GM12878 (cell line): ENCODE data around the gene TULP4. TPM values are rescaled to one million over a fixed set of nuclear protein-coding genes. Genes with fewer than 3 reads are reported as not detected.

Experiments
- ATAC-seq: fragments of 200-7000 bp; cut with Tn5 transposase; 3 replicates; pipeline ENCODE4 v1.9.1; 2020; ENCODE audit warnings: mild to moderate bottlenecking, moderate library complexity
- BruUV-seq: library from RNA; stranded (reverse); fragments of 400-500 nt; replicated peaks from 2 replicates; lab custom pipeline; 2021; lab: Mats Ljungman, UMichigan
- CTCF ChIA-PET: fragments of 300-600 bp; sonication (Branson Sonifier 250); formaldehyde crosslinking; extraction: SDS; loops from one replicate; lab custom pipeline; 2021; ENCODE audit warnings: inconsistent platforms; lab: Yijun Ruan, JAX
- POLR2A ChIA-PET: fragments of 350-600 bp; formaldehyde crosslinking; extraction: SDS; loops from one replicate; lab custom pipeline; 2021; ENCODE audit warnings: inconsistent platforms; lab: Charles Lee
- RAD21 ChIA-PET: fragments of 300-600 bp; sonication (Branson Sonifier 250); formaldehyde crosslinking; loops from one replicate; lab custom pipeline; 2023; ENCODE audit warnings: antibody characterized with exemption; ENCODE audit not compliant: unreplicated experiment; lab: Charles Lee
- SMC1A ChIA-PET: fragments of 300-600 bp; sonication (Branson Sonifier 250); formaldehyde crosslinking; loops from one replicate; lab custom pipeline; 2023; ENCODE audit not compliant: unreplicated experiment, uncharacterized antibody; lab: Charles Lee
- DNase-seq: peaks from one replicate; pipeline ENCODE4 v3.0.0-alpha.2; 2011; ENCODE audit warnings: low read depth, low spot score
- FAIRE-seq: peaks from 3 replicates; lab custom pipeline; 2011; peaks lifted over from hg19 to GRCh38; lab: Jason Lieb, UNC
- H2AFZ ChIP-seq: 2 replicates; pipeline ENCODE4 v1.6.0; 2011; ENCODE audit warnings: low read depth, low read length, control low read depth; ENCODE audit not compliant: control insufficient read depth
- H3K27ac ChIP-seq: 2 replicates; pipeline ENCODE4 v1.5.1; 2011; ENCODE audit warnings: control low read depth; ENCODE audit not compliant: control insufficient read depth, insufficient read depth
- H3K27me3 ChIP-seq, 2 experiments: replicated peaks in 1 of 2; 2 replicates each; pipeline versions ENCODE4 v1.6.0 to v1.6.1; 2011; ENCODE audit warnings: low read length in 1 of 2; ENCODE audit not compliant: control insufficient read depth in 2 of 2, insufficient read depth in 2 of 2
- H3K36me3 ChIP-seq, 2 experiments: 2 replicates each; pipeline ENCODE4 v1.5.1; 2011; ENCODE audit warnings: low read length in 1 of 2; ENCODE audit not compliant: control insufficient read depth in 2 of 2, insufficient read depth in 2 of 2
- H3K4me1 ChIP-seq: 2 replicates; pipeline ENCODE4 v1.6.1; 2011; ENCODE audit warnings: mild to moderate bottlenecking, low read length, moderate library complexity, mixed read lengths; ENCODE audit not compliant: control insufficient read depth, insufficient read depth
- H3K4me2 ChIP-seq: 2 replicates; pipeline ENCODE4 v1.6.0; 2011; ENCODE audit warnings: control low read depth; ENCODE audit not compliant: control insufficient read depth, insufficient read depth
- H3K4me3 ChIP-seq: fragments of 200-600 bp; sonication (generic); 2 replicates; pipeline ENCODE4 v1.5.1; 2016
- H3K79me2 ChIP-seq: 2 replicates; pipeline ENCODE4 v1.6.0; 2011; ENCODE audit warnings: low read length; ENCODE audit not compliant: control insufficient read depth, insufficient read depth
- H3K9ac ChIP-seq: 2 replicates; pipeline ENCODE4 v1.8.0; 2011; ENCODE audit warnings: low read length, control low read depth, mixed read lengths; ENCODE audit not compliant: control insufficient read depth, insufficient read depth
- H3K9me3 ChIP-seq: replicated peaks from 3 replicates; pipeline ENCODE4 v1.5.1; 2011; ENCODE audit warnings: mild to moderate bottlenecking, low read length; ENCODE audit not compliant: control insufficient read depth, insufficient read depth
- H4K20me1 ChIP-seq: 2 replicates; pipeline ENCODE4 v1.6.0; 2011; ENCODE audit not compliant: control insufficient read depth, insufficient read depth
- ATF2 ChIP-seq: IDR thresholded peaks from 2 replicates; pipeline ENCODE4 v1.6.1; 2012; ENCODE audit warnings: low read length, inconsistent platforms
- CHD1 ChIP-seq: IDR thresholded peaks from 2 replicates; pipeline ENCODE4 v1.6.1; 2012; ENCODE audit warnings: low read depth, low read length, improper control_type of control experiment
- CHD2 ChIP-seq: IDR thresholded peaks from 2 replicates; pipeline ENCODE4 v1.6.1; 2011; ENCODE audit warnings: low read depth, low read length, improper control_type of control experiment, borderline replicate concordance
- IKZF1 ChIP-seq: fragments of 450-650 bp; conservative IDR thresholded peaks from 2 replicates; pipeline ENCODE4 v1.6.1; 2017; ENCODE audit warnings: antibody characterized with exemption, mild to moderate bottlenecking
- IRF5 ChIP-seq: fragments of 450-650 bp; IDR thresholded peaks from 2 replicates; pipeline ENCODE4 v1.6.1; 2017; ENCODE audit warnings: borderline replicate concordance
- LARP7 ChIP-seq: fragments of 450-650 bp; IDR thresholded peaks from 2 replicates; pipeline ENCODE4 v1.6.1; 2017; ENCODE audit warnings: mild to moderate bottlenecking
- MYC ChIP-seq: IDR thresholded peaks from 2 replicates; pipeline ENCODE4 v1.6.1; 2011; ENCODE audit warnings: mild to moderate bottlenecking, low read length, moderate library complexity, inconsistent platforms; ENCODE audit not compliant: insufficient read depth, insufficient replicate concordance, insufficient read length, severe bottlenecking
- RBBP5 ChIP-seq: fragments of 200-600 bp; sonication (generic); conservative IDR thresholded peaks from 2 replicates; pipeline ENCODE4 v1.6.1; 2016
- REST ChIP-seq: IDR thresholded peaks from 2 replicates; pipeline ENCODE4 v1.6.1; 2012; ENCODE audit warnings: mild to moderate bottlenecking, low read depth, low read length
- SREBF1 ChIP-seq: IDR thresholded peaks from 2 replicates; pipeline ENCODE4 v1.6.1; 2012; ENCODE audit warnings: mild to moderate bottlenecking, low read length
- USF1 ChIP-seq: IDR thresholded peaks from 2 replicates; pipeline ENCODE4 v1.6.1; 2011; ENCODE audit warnings: borderline replicate concordance, low read depth, mild to moderate bottlenecking, moderate library complexity, mixed read lengths, low read length; ENCODE audit not compliant: insufficient read depth; ENCODE audit errors: extremely low read length
- ZNF687 ChIP-seq: fragments of 450-650 bp; IDR thresholded peaks from 2 replicates; pipeline ENCODE4 v1.6.1; 2017; ENCODE audit warnings: mild to moderate bottlenecking, moderate library complexity
- WGBS: methylation state at CpG from one replicate; pipeline ENCODE4 v1.1.6; 2016; ENCODE audit warnings: low lambda C conversion rate; ENCODE audit not compliant: insufficient replicate concordance, insufficient coverage; ENCODE audit errors: missing lambda C conversion rate; 5-methylcytosine and 5-hydroxymethylcytosine counted together
- in situ Hi-C: fragments of 300-500 bp; cut with MboI; formaldehyde crosslinking; loops from 9 replicates; pipeline ENCODE4 v1.14.3; 2018; ENCODE audit warnings: mixed read lengths
- intact Hi-C: fragments of 100-400 bp; cut with micrococcal nuclease; formaldehyde crosslinking; loops from one replicate; pipeline ENCODE4 v1.14.2; 2022; ENCODE audit not compliant: unreplicated experiment
- polyA plus RNA-seq, 11 experiments: library from polyadenylated mRNA; depleted of rRNA in 4 of 11; unstranded in 6 of 11; stranded (reverse) in 5 of 11; fragments of >200 nt; fragmentation: Nextera tagmentation in 4 of 11; fragmentation: Illumina TruSeq in 1 of 11; extraction: Ambion mirVana in 4 of 11; extraction: Trizol in 1 of 11; gene quantifications; 1 replicate in 1 of 11; 2 replicates in 10 of 11; pipeline versions ENCODE4 v1.2.1 to v1.2.3, GENCODE V29; 2011 to 2016; ENCODE audit warnings: inconsistent platforms in 2 of 11, missing spikeins in 2 of 11, low read depth in 1 of 11
- total RNA-seq, 4 experiments: library from RNA; depleted of rRNA in 3 of 4; stranded (reverse); fragments of >200 nt in 3 of 4; fragmentation: Illumina TruSeq in 1 of 4; extraction: Trizol in 1 of 4; gene quantifications; 2 replicates each; pipeline versions ENCODE4 v1.2.1 to v1.2.3, GENCODE V29; 2013 to 2021

Gene TULP4
- total and polyA plus RNA-seq, 10 of the 15 experiments (the other 5 are each of a cell fraction or from before 2014, with no cell fraction given): 0.73 to 31.8 (median 14.0) TPM

GRCh38 chr6:158556113-158556512 is 243.8 kb downstream of the TULP4 start:
- H3K36me3 ChIP-seq: no peaks in the 10 kb centered on the region
- in situ Hi-C loops: no loop called here
- peaks cover 8% of the 10 kb centered on the region for H3K79me2 ChIP-seq
- no peak overlapping the region for H3K9ac ChIP-seq
- H3K27me3 ChIP-seq: no peaks in the 10 kb centered on the region
- no peak overlapping the region for H2AFZ ChIP-seq
- no peak for TF ChIP-seq CHD1
- no peak for TF ChIP-seq USF1
- no peak for TF ChIP-seq MYC
- no peak for TF ChIP-seq SREBF1
- no peak for TF ChIP-seq RBBP5
- TF ChIP-seq REST: no peak
- TF ChIP-seq IRF5: no peak
- no peak for TF ChIP-seq CHD2
- TF ChIP-seq IKZF1: no peak
- no peak for TF ChIP-seq LARP7
- no peak for TF ChIP-seq ATF2
- no peak for TF ChIP-seq ZNF687
- ChIA-PET CTCF (interaction anchor here (0.6 to 3.6 kb wide), 2 partner anchors 27 to 335 kb away, joined by 3 to 22 read pairs; no protein-coding TSS in a partner anchor), RAD21 (no interaction called here), SMC1A (interaction anchor here (1.4 to 2.1 kb wide), 2 partner anchors 17 to 37 kb away, joined by 3 to 7 read pairs; no protein-coding TSS in a partner anchor), POLR2A (no interaction called here)
- no TSS peak for BruUV-seq
- intact Hi-C loops: no loop called here
- no peak overlapping the region for H3K27ac ChIP-seq
- no peak for DNase-seq
- peaks cover 6% of the 10 kb centered on the region; the same call in 1 of the 2 replicates for H3K4me1 ChIP-seq
- 66% methylated on average over 7 of the region's 7 CpGs for WGBS
- no peaks in the 10 kb centered on the region for H4K20me1 ChIP-seq
- no peaks in the 10 kb centered on the region for H3K9me3 ChIP-seq
- no peak for FAIRE-seq
- no peak overlapping the region for H3K4me2 ChIP-seq
- no peak overlapping the region for H3K4me3 ChIP-seq
- no peak for ATAC-seq
